Inflammatory macrophage (primary cell): ENCODE results near the gene FLNC.

Experiments
- DNase-seq, 2 donors: peaks; one replicate each; pipeline ENCODE4 v3.0.0-alpha.2; 2020 to 2022

Gene FLNC

DNA sequence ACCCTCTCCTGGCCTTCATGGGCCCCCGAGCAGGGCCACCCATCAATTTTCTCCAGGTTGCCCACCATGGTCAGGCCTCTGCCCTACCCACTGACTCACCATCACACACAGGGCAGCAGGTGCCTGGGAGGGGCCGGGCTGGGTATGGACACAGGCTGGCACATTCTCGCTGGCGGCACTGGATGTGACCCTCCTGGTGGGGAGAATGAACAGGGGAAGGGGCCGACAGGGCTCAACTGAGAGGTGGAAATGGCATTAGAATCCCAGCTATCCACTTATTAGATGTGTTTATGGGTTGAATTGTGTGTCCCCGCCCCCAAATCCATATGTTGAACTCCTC, 63.9 kb downstream of the FLNC start:
- no peak for DNase-seq

DNA sequence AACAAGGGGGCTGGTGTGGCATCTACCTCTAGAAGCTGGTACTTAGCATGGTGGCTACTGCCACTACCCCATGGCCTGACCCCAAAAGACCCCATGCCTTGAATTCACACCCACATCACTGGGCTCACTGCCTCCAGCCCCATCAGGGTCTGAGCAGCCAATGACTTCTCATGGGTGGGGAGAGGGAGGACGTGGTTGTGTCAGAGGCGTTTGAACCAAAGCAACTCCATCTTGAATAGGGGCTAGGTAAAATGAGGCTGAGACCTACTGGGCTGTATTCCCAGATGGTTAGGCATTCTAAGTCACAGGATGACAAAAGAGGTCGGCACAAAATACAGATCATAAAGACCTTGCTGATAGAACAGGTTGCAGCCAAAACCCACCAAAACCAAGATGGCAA, 65.1 kb downstream of the FLNC start:
- DNase-seq = no peak

GRCh38 chr7:128899392-128899791, 69.2 kb downstream of the FLNC start:
- no peak for DNase-seq

DNA sequence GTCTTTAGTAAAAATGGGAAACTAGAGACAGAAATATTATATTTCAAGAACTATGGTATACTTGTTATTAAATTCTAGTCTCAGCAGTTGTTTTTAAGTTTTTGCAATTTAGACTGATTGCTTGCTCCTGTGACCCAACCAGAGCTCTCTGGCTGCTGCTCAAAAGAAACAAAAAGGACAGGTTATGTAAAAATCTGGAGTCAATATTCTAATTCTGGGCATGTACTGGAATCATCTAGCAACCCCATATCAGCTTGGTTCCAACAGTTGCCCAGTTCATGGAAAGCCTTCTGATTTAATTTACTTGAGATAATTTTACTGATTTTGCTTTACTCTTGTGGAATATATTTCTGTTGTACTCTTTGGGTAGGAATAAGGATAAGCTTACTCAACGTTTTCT, 70.0 kb downstream of the FLNC start:
- no peak for DNase-seq

DNA sequence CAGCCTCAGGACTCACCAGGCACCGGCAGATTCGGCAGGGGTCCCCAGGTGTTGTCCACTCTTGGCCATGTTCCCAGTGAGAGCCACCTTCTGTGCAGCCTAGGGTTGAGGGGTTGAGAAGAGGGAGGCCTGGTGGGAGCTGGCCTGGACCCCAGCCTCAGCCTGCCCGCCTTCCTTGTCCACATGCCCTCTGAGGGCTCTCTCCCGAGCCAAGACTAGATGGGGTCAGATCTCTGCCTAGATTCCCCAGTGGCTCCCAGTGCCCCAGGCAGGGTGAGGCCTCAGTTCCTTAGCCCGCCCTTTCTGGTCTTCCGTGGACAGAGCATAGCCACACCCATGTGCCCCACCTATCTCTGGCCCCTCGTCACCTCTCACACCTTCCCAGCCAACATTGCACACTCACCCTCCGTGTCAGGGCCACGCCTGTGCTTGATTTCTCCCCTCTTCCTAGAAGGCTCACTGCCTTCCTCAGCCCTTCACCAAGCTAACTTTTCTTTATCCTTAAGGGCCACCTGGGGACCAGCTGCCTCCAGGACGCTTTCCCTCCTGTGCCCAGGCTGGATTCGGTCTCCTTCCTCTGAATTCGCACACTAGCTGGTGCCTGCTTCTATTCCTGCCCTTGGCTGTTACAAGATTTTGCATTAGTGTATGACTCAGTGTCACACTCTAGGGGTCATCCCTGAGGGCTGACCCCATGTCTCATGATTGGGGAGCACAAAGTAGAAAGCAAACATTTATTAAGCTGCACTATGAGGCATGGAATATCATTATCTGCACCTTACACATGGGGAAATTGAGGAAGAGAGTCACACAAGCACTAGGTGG, 72.8 kb downstream of the FLNC start:
- peak; percentile 79 to 86 for DNase-seq

DNA sequence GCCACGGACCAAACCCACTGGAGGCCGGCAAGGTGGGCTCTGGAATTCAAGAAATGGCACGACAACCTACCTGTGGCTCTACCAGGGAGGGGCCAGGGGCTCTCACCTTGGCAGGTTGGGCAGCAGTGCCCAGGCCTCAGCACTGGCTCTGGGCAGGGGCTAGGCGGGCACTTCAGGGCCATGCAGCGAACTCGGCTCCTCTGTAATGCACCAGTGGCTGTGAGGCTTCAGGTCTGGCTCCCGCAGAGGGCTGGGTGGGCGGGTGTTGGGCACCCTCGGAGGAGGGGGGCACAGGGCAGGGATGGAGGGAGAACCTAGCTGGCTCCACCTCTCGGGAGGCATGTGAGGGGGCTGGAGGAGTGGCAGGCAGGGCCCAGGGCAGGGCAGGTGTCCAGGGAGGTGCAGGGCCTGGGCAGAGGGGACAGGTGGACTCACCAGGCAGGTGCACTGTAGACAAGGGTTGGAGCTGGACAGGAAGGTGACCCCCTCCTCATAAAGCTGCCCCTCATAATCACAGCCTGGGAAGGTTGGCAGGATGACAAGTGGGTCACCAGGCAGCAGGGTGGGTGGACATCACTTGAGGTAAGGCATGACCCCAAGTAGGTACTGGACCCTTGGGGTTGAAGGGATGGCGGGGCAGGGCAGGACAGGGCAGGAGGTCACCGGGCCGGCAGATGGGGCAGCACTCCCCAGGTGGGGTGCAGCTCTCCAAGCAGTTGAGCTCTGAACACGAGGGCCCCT, 73.6 kb downstream of the FLNC start:
- DNase-seq = no peak

GRCh38 chr7:128904381-128905197, 74.4 kb downstream of the FLNC start:
- peak; percentile 70 to 75 for DNase-seq

DNA sequence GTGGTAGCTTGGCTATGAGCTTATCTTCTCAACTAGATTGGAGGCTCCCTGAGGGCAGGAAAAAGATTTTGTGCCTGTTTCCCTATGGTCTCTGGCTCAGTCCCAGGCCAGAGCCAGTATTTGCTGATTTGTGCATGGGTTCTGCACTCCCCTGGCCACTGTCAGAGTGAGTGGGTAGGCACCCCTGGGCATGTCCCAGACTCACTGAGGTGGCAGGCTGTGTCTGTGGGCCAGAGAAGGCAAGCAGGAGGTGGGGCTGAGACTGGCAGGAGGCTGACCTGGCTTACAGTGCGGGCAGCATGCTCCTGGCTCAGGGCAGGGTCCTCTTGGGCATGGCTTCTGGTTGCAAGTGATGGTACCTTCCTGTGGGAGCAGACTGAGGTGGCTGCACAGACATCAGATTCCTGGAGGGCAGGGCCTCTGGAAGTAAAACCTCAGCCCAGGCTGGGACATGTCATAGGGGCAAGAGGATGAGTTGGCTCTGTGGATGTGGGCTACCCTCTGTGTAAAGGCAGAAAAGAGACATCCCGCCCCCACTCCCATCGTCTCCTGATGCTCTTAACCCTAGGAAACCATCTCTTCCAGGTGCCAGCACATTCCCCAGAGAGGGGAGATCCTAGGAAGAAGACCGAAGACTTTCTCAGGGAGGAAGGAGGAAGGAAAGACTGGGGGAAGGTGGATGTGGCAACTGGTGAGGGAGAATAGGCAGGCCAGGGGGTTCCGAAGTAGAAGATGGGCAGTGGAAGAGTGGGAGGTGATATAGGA, 76.0 kb downstream of the FLNC start:
- no peak for DNase-seq

DNA sequence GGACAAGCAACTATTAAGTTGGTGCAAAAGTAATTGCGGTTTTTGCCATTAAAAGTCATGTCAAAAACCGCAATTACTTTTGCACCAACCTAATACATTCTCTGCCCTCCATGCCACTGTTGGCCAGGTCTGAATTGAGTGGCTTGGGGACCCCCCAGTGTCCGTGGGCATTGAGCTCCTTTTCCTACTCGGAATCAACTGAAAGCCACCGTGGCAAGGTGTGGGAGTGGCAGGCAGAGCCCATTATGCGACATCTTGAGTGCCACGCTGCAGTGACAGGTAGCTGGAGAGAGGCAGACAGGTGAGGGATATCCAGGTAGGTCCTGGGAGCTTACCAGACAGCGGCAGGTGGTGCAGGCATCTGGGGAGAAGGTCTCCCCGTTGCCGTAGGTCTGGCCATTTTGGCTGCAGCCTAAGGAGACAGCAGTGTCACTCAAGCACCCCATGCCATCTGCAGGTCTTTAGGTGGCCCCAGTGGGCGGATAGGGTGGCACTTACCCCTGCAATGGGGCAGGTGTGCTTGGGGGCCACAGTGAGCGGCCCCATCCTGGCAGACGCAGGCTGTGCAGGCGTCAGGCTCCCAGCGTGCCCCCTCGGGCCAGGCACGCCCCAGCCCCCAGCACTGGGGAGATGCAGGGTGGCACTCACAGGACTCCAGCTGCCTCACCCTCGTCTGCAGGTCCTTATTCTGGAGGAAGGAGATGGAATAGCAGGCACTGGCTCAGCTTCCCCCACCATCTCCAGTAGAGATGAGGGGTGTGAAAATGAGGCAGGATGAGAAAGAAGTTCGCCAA, 76.8 kb downstream of the FLNC start:
- DNase-seq = no peak
